ENCODE data around the gene PITX2.

DNA sequence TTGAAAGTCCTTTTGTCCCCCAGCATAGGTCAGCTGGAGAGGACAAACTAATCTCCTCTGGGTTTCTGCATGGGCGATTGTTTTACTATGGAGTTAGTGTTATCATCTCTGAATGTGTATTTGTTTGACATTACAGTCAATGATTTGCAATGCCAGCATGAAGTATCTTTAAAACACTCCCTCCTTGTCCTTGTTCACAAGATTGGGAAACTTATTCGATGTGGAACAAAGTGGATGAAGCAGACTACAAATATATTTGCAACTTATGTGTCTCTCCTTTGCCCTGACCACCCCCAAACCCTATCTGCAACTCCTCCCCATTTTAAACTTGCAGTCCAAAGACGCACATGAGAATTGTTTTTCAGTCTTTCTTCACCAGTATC is 1.5 kb upstream of the PITX2 start:
- TF ChIP-seq, protein P1, sequence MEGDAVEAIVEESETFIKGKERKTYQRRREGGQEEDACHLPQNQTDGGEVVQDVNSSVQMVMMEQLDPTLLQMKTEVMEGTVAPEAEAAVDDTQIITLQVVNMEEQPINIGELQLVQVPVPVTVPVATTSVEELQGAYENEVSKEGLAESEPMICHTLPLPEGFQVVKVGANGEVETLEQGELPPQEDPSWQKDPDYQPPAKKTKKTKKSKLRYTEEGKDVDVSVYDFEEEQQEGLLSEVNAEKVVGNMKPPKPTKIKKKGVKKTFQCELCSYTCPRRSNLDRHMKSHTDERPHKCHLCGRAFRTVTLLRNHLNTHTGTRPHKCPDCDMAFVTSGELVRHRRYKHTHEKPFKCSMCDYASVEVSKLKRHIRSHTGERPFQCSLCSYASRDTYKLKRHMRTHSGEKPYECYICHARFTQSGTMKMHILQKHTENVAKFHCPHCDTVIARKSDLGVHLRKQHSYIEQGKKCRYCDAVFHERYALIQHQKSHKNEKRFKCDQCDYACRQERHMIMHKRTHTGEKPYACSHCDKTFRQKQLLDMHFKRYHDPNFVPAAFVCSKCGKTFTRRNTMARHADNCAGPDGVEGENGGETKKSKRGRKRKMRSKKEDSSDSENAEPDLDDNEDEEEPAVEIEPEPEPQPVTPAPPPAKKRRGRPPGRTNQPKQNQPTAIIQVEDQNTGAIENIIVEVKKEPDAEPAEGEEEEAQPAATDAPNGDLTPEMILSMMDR (IDR thresholded peaks at IDR 0.05 in 8 of 11, conservative IDR thresholded peaks at IDR 0.05 in 3 of 11) = no peak
- TF ChIP-seq POLR2A (IDR thresholded peaks at IDR 0.05) = no peak

Measured in spleen (tissue), 7 donors.